ENCODE results near the gene ZBTB7C.

The ZBTB7C gene

DNA sequence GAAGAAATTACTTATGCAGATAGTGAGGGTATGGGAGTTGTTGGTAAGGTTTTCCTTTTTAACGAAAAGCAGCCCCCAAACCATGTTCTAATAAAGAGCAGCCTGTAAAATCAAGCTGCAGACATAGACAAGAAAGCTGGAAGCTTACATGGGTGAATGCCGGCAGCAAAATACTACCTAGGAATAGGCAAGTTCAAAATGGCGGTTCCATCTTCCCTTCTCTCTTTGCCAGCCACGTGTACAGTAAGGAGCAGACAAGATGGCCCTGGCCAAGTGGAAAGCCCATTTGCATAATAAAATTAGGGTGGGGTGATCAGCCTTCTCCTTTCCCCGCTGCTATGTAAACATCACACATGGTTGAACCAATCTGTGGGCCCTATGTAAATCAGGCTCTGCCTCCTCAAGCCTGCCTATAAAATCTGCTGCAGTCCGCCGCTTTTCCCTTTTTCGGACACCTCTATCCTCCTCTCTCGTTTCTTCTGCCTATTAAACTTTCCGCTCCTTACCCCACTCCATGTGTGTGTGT is 155.0 kb downstream of the ZBTB7C start:
- no peak for DNase-seq (ENCODE audit: low read depth)
- TF ChIP-seq, protein P1, sequence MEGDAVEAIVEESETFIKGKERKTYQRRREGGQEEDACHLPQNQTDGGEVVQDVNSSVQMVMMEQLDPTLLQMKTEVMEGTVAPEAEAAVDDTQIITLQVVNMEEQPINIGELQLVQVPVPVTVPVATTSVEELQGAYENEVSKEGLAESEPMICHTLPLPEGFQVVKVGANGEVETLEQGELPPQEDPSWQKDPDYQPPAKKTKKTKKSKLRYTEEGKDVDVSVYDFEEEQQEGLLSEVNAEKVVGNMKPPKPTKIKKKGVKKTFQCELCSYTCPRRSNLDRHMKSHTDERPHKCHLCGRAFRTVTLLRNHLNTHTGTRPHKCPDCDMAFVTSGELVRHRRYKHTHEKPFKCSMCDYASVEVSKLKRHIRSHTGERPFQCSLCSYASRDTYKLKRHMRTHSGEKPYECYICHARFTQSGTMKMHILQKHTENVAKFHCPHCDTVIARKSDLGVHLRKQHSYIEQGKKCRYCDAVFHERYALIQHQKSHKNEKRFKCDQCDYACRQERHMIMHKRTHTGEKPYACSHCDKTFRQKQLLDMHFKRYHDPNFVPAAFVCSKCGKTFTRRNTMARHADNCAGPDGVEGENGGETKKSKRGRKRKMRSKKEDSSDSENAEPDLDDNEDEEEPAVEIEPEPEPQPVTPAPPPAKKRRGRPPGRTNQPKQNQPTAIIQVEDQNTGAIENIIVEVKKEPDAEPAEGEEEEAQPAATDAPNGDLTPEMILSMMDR (IDR thresholded peaks at IDR 0.05; ENCODE audit: insufficient read depth, low read depth, low read length, missing control alignments), result no peak

DNA sequence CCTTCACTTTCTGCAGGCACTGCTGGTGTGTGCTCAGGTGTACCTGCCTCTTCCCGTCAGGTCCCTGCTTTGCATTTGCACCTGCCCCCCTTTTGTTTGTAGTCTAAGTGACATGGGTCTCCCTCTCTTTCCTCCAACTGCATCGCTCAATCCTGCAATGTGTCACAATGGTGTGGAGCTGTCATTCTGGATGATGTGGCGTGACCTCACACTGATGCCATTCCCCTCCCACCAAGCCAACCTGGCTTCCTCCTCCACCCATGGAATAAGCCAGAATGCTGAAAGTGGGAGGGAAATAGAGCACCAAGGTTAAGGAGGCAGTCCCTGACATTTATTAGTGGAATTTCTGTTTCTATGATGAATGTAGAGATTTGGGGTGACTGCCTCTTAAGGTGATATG is 156.7 kb downstream of the ZBTB7C start:
- no peak for DNase-seq (ENCODE audit: low read depth)
- no peak overlapping the region for H3K4me3 ChIP-seq (ENCODE audit: low read length)
- TF ChIP-seq, protein P1 (IDR thresholded peaks at IDR 0.05; ENCODE audit: insufficient read depth, low read depth, low read length, missing control alignments), result no peak

More for the DNA sequence above, 155.0 kb downstream of the ZBTB7C start:
- H3K4me3 ChIP-seq (ENCODE audit: low read length), result no peak overlapping the region

DNA sequence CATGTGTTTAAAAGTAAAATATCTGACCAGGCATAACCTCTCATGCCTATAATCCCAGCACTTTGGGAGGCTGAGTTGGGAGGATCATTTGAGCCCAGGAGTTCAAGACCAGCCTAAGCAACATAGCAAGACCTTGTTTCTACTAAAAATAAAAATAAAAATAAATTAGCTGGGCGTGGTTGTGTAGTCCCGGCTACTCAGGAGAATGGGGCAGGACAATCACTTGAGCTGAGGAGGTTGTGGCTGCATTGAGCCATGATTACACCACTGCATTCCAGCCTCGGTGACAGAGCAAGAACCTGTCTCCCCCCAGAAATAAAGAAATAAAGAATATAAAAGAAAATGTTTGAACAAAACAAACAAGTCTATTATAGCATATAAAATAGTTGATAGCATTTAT is 158.3 kb downstream of the ZBTB7C start:
- TF ChIP-seq, protein P1 (IDR thresholded peaks at IDR 0.05; ENCODE audit: insufficient read depth, low read depth, low read length, missing control alignments), result no peak
- H3K4me3 ChIP-seq (ENCODE audit: low read length), result no peak overlapping the region
- no peak for DNase-seq (ENCODE audit: low read depth)

DNA sequence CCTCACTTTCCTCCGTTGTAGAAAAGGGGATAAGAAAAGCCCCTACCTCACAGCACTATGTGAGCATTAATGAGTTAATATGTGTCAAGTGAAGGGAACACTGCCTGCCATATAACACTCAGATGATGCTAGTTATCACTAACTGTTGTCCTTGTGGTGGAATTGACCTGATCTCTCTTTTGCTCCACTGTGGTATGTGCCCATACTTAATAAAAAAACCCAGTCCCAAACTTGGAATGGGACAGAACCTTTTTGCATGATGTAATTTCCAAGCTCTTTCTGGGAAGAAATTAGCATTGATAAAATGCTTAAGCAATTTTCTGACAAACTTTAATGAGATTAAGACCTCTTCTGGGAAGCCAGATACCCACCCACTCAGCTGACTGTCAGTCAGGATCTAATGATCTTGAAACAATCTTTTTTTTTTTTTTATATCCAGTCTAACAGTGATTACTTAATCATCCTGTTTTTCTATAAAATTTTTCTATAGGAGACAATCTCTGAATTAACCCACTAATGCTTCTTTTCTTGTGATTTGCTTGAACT is 158.7 kb downstream of the ZBTB7C start:
- TF ChIP-seq, protein P1 (IDR thresholded peaks at IDR 0.05; ENCODE audit: insufficient read depth, low read depth, low read length, missing control alignments), result no peak
- H3K4me3 ChIP-seq (ENCODE audit: low read length), result no peak overlapping the region
- DNase-seq (ENCODE audit: low read depth), result no peak

- H3K4me3 ChIP-seq (ENCODE audit: low read length), result no peak overlapping the region
- TF ChIP-seq, protein P1 (IDR thresholded peaks at IDR 0.05; ENCODE audit: insufficient read depth, low read depth, low read length, missing control alignments), result no peak
- DNase-seq (ENCODE audit: low read depth), result no peak
These were observed 159.3 kb downstream of the ZBTB7C start for GRCh38 chr18:48249854-48250253.

GRCh38 chr18:48244530-48244929 is 164.7 kb downstream of the ZBTB7C start:
- no peak for DNase-seq (ENCODE audit: low read depth)
- H3K4me3 ChIP-seq (ENCODE audit: low read length), result no peak overlapping the region
- TF ChIP-seq, protein P1 (IDR thresholded peaks at IDR 0.05; ENCODE audit: insufficient read depth, low read depth, low read length, missing control alignments), result no peak

DNA sequence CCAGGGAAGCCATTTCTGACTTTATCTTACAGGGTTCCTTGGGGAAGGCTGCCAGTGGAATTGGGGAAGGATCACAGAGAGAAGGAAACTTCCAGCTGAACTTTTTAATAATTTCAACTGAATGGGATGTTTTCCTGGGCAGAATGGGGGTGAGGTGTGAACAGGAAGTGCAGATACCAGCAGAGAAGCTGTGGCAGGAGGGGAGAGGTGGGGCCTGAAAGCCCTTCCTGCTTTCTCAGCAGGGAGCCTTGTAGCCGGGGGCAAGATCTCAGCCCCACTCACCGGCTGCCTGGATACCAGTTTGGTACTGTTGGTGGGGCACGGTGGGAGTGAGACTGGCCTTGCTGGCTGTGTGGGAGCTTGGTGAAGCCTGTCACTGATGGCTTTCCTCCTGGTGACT is 170.5 kb downstream of the ZBTB7C start:
- no peak overlapping the region for H3K4me3 ChIP-seq (ENCODE audit: low read length)
- DNase-seq (ENCODE audit: low read depth), result no peak
- TF ChIP-seq, protein P1 (IDR thresholded peaks at IDR 0.05; ENCODE audit: insufficient read depth, low read depth, low read length, missing control alignments), result no peak
